ENCODE results near the gene CCNYL1. TPM values are rescaled to one million over a fixed set of nuclear protein-coding genes. Genes with fewer than 3 reads are reported as not detected.
"Not testable (repeated sequence)": the region's sequence is repeated elsewhere in the genome, so short reads cannot be mapped to it uniquely, and the experiment has no call there.

Gene CCNYL1
- polyA plus RNA-seq, 1 of the 3 experiments (the other 2 are of a cell fraction), result 8.7 TPM

GRCh38 chr2:207759890-207760289 lies 48.5 kb downstream of the CCNYL1 start:
- TF ChIP-seq, protein P1, sequence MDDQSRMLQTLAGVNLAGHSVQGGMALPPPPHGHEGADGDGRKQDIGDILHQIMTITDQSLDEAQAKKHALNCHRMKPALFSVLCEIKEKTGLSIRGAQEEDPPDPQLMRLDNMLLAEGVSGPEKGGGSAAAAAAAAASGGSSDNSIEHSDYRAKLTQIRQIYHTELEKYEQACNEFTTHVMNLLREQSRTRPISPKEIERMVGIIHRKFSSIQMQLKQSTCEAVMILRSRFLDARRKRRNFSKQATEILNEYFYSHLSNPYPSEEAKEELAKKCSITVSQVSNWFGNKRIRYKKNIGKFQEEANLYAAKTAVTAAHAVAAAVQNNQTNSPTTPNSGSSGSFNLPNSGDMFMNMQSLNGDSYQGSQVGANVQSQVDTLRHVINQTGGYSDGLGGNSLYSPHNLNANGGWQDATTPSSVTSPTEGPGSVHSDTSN (IDR thresholded peaks at IDR 0.05), result no peak
- TF ChIP-seq SMC3 (IDR thresholded peaks at IDR 0.05; ENCODE audit: low read depth, low read length) (no peak), FOXM1 (IDR thresholded peaks at IDR 0.05; ENCODE audit: low read depth) (no peak)
- H3F3A ChIP-seq (replicated peaks; ENCODE audit: insufficient read depth), result peaks cover 3% of the 10 kb centered on the region
- H3K9me2 ChIP-seq, result no peaks in the 10 kb centered on the region
- no peaks in the 10 kb centered on the region for H3K9me3 ChIP-seq
- POLR2A ChIA-PET, result no interaction called here
- peaks cover 6 to 10% of the 10 kb centered on the region in 2 experiments; a peak in 2 of 4 replicates for H3K4me1 ChIP-seq (ENCODE audit: control insufficient read depth in 1 of 2, insufficient read depth in 2 of 2, low read depth in 1 of 2, low read length in 1 of 2)
- H3K27ac ChIP-seq (ENCODE audit: low read depth in 2 of 2, low read length in 1 of 2), result no peak overlapping the region
- no peak overlapping the region for H2AFZ ChIP-seq (ENCODE audit: low read depth)
- no peaks in the 10 kb centered on the region for H3K27me3 ChIP-seq (ENCODE audit: insufficient read depth)
- CTCF ChIA-PET, result interaction anchor here (1.4 to 2.9 kb wide), 3 partner anchors 14 to 280 kb away, joined by 4 to 22 read pairs (median 13); no protein-coding TSS in a partner anchor
- H3K4me3 ChIP-seq (ENCODE audit: low read depth in 2 of 2, low read length in 1 of 2), result no peak overlapping the region
- peaks cover 0 to 10% of the 10 kb centered on the region in 2 experiments for H3K36me3 ChIP-seq (replicated peaks in 1 of 2; ENCODE audit: control insufficient read depth in 1 of 2, insufficient read depth in 2 of 2, low read length in 1 of 2)
- no peak for DNase-seq
- no peaks in the 10 kb centered on the region for H3K79me2 ChIP-seq (ENCODE audit: insufficient read depth)
- WGBS (ENCODE audit: low lambda C conversion rate), result 100% methylated on average over 2 of the region's 2 CpGs
- no peaks in the 10 kb centered on the region for H4K20me1 ChIP-seq (ENCODE audit: insufficient read depth)
- no peak overlapping the region for H3K9ac ChIP-seq
- no peak overlapping the region for H3K4me2 ChIP-seq

- H4K20me1 ChIP-seq (ENCODE audit: insufficient read depth), result no peaks in the 10 kb centered on the region
- no peak overlapping the region for H3K4me3 ChIP-seq (ENCODE audit: low read depth in 2 of 2, low read length in 1 of 2)
- TF ChIP-seq YY1 (IDR thresholded peaks at IDR 0.05; ENCODE audit: low read depth) (no peak), GATA2 (CRISPR knock-in tag; IDR thresholded peaks at IDR 0.05) (peak; percentile 78), GABPA (IDR thresholded peaks at IDR 0.05; ENCODE audit: low read depth) (no peak), USF1 (IDR thresholded peaks at IDR 0.05; ENCODE audit: borderline replicate concordance, low read depth) (no peak), TCF12 (IDR thresholded peaks at IDR 0.05) (no peak)
- DNase-seq, result peak; percentile 26
- H3K9me3 ChIP-seq, result no peaks in the 10 kb centered on the region
- H3K27me3 ChIP-seq (ENCODE audit: insufficient read depth), result no peaks in the 10 kb centered on the region
- H3K4me1 ChIP-seq (ENCODE audit: control insufficient read depth in 1 of 2, insufficient read depth in 2 of 2, low read depth in 1 of 2, low read length in 1 of 2), result peaks cover 6 to 10% of the 10 kb centered on the region in 2 experiments; a peak in 2 of 4 replicates
- no peak overlapping the region for H2AFZ ChIP-seq (ENCODE audit: low read depth)
- H3K9ac ChIP-seq, result no peak overlapping the region
- peaks cover 0 to 7% of the 10 kb centered on the region in 2 experiments for H3K36me3 ChIP-seq (replicated peaks in 1 of 2; ENCODE audit: control insufficient read depth in 1 of 2, insufficient read depth in 2 of 2, low read length in 1 of 2)
- ChIA-PET POLR2A (no interaction called here), CTCF (interaction anchor here (0.6 to 2.9 kb wide), 5 partner anchors 10 to 280 kb away, joined by 3 to 22 read pairs (median 5); no protein-coding TSS in a partner anchor)
- no peaks in the 10 kb centered on the region for H3K9me2 ChIP-seq
- peak overlapping the region in 1 of 2 experiments; percentile 22; a peak in 1 of 4 replicates for H3K27ac ChIP-seq (ENCODE audit: low read depth in 2 of 2, low read length in 1 of 2)
- H3K79me2 ChIP-seq (ENCODE audit: insufficient read depth), result no peaks in the 10 kb centered on the region
- WGBS (ENCODE audit: low lambda C conversion rate), result 72% methylated on average over 2 of the region's 2 CpGs
- H3F3A ChIP-seq (replicated peaks; ENCODE audit: insufficient read depth), result peaks cover 2% of the 10 kb centered on the region
- no peak overlapping the region for H3K4me2 ChIP-seq
Observed at GRCh38 chr2:207760453-207760852, 49.0 kb downstream of the CCNYL1 start.

DNA sequence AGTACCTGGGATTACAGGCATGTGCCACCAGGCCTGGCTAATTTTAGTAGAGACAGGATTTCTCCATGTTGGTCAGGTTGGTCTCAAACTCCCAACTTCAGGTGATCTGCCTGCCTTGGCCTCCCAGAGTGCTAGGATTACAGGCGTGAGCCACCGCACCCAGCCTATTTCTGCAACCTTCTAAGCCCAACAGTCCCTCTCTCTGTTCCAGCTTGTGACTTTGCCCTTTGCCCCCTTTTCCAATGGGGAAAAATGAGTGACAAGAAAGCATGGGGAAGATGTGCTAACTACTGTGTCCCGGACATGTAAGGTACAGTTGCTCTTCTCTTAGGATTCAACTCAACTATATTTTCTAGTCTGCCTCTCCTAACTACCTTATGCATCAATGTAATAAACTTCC lies 50.0 kb downstream of the CCNYL1 start:
- H3F3A ChIP-seq (replicated peaks; ENCODE audit: insufficient read depth); H3K4me2 ChIP-seq; H3K9ac ChIP-seq; POLR2A ChIA-PET; H4K20me1 ChIP-seq (ENCODE audit: insufficient read depth); H3K36me3 ChIP-seq (replicated peaks in 1 of 2; ENCODE audit: control insufficient read depth in 1 of 2, insufficient read depth in 2 of 2, low read length in 1 of 2); H3K9me2 ChIP-seq; H3K79me2 ChIP-seq (ENCODE audit: insufficient read depth); H2AFZ ChIP-seq (ENCODE audit: low read depth); H3K27ac ChIP-seq (ENCODE audit: low read depth in 2 of 2, low read length in 1 of 2); H3K4me3 ChIP-seq (ENCODE audit: low read depth in 2 of 2, low read length in 1 of 2); H3K9me3 ChIP-seq; DNase-seq; H3K27me3 ChIP-seq (ENCODE audit: insufficient read depth): not testable (repeated sequence)
- 100% methylated on average over 3 of the region's 3 CpGs for WGBS (ENCODE audit: low lambda C conversion rate)
- CTCF ChIA-PET, result interaction anchor here (0.5 to 2.9 kb wide), 5 partner anchors 11 to 311 kb away, joined by 3 to 22 read pairs (median 5); no protein-coding TSS in a partner anchor
- H3K4me1 ChIP-seq (ENCODE audit: control insufficient read depth in 1 of 2, insufficient read depth in 2 of 2, low read depth in 1 of 2, low read length in 1 of 2), result peaks cover 6 to 10% of the 10 kb centered on the region in 2 experiments; a peak in 2 of 4 replicates

All from SK-N-SH (cell line).